Duodenal mucosa (tissue), 2 donors: ENCODE measurements around the gene MRPL55.

ENCODE experiments used
- H3K27ac ChIP-seq: one replicate; pipeline ENCODE4 v1.7.0; 2013; ENCODE audit warnings: low read depth, low read length
- H3K27me3 ChIP-seq, 2 donors: one replicate each; pipeline ENCODE4 v1.7.0; 2013; ENCODE audit warnings: low read length in 2 of 2, control low read depth in 1 of 2; ENCODE audit not compliant: insufficient read depth in 2 of 2, control insufficient read depth in 1 of 2
- H3K36me3 ChIP-seq, 2 donors: one replicate each; pipeline ENCODE4 v1.7.0; 2013; ENCODE audit warnings: low read length in 2 of 2, control low read depth in 1 of 2; ENCODE audit not compliant: insufficient read depth in 2 of 2, control insufficient read depth in 1 of 2
- H3K4me1 ChIP-seq, 2 donors: one replicate each; pipeline ENCODE4 v1.7.0; 2013; ENCODE audit warnings: low read length in 2 of 2, control low read depth in 1 of 2; ENCODE audit not compliant: insufficient read depth in 2 of 2, control insufficient read depth in 1 of 2
- H3K4me3 ChIP-seq, 2 donors: one replicate each; pipeline ENCODE4 v1.7.0; 2013; ENCODE audit warnings: low read length in 2 of 2, low read depth in 1 of 2
- H3K9ac ChIP-seq, 2 donors: one replicate each; pipeline ENCODE4 v1.7.0; 2013; ENCODE audit warnings: low read length in 2 of 2, low read depth in 1 of 2
- H3K9me3 ChIP-seq, 2 donors: one replicate each; pipeline ENCODE4 v1.7.0; 2013; ENCODE audit warnings: low read length in 2 of 2, control low read depth in 1 of 2; ENCODE audit not compliant: control insufficient read depth in 1 of 2

MRPL55 gene

DNA sequence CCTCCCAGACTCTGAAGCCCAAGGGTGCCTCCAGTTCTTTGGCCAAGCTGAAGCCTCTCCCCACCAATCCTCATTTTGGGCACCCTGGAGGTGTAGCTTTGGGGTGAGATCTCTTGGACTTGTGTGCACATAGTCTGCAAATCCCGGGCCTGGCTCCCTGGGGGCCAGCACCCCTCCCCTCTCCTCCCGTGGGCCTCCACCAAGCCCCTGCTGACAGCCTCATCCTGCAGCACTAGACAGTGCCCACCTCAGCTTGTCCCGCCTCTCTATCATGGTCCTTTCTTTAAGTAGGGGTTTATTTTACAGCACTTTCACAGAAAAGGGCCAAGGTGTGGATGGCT lies 43.8 kb upstream of the MRPL55 start:
- no peak overlapping the region for H3K4me3 ChIP-seq
- H3K9ac ChIP-seq = no peak overlapping the region
- H3K4me1 ChIP-seq = peaks cover 0 to 8% of the 10 kb centered on the region in 2 donors
- no peak overlapping the region for H3K27ac ChIP-seq
- no peaks in the 10 kb centered on the region for H3K27me3 ChIP-seq
- peaks cover 0 to 10% of the 10 kb centered on the region in 2 donors for H3K36me3 ChIP-seq
- H3K9me3 ChIP-seq = no peaks in the 10 kb centered on the region

DNA sequence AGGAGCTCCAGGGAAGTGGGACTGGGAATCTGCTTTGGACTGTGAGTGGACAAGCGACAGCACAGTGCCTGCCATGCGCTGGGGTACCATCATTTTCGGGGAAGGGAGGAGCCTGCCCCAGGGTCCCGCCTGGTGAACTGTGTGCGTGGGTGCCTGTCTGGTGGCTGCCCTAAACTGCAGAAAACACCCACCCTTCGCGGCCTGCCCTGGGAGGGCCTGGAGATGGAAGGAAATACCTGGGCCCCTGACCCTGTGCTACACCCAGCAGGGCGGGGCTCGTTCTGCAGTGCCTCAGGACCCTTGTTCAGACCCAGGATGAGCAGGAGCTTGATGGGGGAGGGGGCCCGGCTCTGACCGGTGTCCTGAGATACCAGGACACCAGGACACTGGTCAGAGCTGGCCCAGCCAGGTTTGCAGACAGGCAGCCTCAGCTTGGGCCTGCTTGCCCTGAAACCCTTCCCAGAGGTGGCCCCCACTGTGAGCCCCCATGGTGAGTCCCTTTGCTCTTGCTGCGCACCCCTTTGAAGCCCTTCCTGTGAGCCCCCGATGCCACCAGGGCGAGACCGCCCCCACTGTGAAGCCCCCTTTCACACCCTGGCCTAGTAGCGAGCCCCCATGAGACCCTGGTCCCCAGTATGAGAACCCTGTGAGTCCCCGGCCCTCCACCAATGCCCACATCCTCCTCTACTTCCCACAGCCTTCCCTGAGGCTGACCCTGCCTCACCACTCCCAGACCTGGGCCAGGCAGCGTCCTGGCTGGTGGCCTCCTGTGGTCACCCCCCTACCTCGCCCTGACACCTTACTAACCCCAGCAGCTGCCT lies 43.2 kb upstream of the MRPL55 start:
- H3K27ac ChIP-seq = no peak overlapping the region
- H3K4me1 ChIP-seq = peaks cover 0 to 8% of the 10 kb centered on the region in 2 donors
- no peaks in the 10 kb centered on the region for H3K9me3 ChIP-seq
- no peak overlapping the region for H3K4me3 ChIP-seq
- H3K27me3 ChIP-seq = no peaks in the 10 kb centered on the region
- peaks cover 0 to 16% of the 10 kb centered on the region in 2 donors for H3K36me3 ChIP-seq
- H3K9ac ChIP-seq = no peak overlapping the region

DNA sequence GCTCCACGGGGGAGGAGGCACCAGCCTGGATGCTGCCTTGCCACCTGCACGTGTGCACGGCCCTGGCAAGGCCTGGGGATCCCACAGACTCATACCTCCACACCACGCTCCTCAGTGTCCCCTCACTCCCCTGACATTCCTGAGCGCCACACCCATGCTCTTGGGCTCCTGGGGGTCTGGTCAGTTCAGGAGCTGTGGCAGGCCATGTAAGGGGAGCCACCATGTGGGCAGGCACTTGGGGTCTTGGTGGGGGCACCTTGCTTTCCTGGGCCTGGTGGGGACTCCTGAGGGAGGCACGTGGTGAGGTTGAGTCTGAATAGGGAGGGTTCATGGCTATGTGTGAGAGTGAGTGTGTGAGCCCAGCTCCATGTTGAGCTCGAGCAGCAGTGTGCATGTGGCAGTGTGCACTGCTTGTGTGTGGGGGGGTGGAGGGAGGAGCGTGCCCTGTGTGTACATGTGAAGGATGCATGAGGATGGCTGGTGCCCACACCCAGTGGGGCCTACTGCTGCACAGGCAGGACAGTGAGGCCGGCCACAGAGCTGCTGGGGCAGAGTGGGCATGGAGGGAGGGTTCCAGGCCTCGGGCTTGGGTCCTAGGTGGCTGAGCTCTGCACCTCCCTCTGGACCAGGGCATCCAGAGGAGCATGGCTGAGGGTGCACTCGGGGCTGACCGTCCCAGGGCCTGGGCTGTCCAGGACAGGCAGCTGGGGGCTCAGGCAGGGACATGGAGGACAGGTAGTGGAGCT lies 42.3 kb upstream of the MRPL55 start:
- peaks cover 0 to 8% of the 10 kb centered on the region in 2 donors for H3K4me1 ChIP-seq
- no peak overlapping the region for H3K9ac ChIP-seq
- no peak overlapping the region for H3K4me3 ChIP-seq
- no peaks in the 10 kb centered on the region for H3K9me3 ChIP-seq
- H3K27me3 ChIP-seq = no peaks in the 10 kb centered on the region
- H3K27ac ChIP-seq = no peak overlapping the region
- peaks cover 3 to 25% of the 10 kb centered on the region in 2 donors for H3K36me3 ChIP-seq

DNA sequence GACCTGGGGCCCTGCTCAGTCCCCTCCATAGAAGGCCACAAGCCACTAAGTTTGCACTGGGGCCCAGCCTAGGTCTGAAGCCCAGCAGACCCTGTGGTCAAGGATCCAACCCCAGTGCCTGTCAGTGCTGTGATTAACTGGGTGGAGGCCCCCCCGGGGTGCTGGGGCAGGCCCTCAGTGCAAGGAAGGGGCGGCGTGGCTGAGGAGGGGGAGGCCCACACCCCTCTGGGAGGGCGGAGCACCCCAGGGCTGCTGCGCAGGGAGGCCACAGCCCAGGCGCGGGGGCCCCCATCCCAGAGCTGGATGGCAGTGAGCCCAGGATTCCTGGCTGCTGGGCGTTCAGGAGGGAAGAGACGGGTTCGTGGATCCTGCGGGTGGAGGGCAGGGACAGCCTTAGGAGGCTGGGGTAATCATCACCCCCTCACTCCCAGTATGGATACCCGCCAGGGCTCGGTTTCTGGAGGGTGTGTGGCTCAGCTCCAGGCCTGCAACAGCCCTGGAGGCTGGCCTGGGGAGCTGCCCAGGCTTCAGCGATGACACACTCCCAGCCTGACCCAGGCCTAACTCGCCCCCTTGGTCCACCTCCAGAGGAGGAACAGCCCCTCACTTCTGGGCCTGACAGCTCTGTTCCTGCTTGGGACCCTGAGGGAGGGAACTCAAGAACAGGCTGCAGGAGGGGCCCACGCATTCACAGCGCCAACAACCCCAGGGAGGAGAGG lies 41.5 kb upstream of the MRPL55 start:
- Histone ChIP-seq H3K4me3 (no peak overlapping the region), H3K36me3 (peaks cover 8 to 32% of the 10 kb centered on the region in 2 donors), H3K4me1 (peaks cover 0 to 8% of the 10 kb centered on the region in 2 donors)

DNA sequence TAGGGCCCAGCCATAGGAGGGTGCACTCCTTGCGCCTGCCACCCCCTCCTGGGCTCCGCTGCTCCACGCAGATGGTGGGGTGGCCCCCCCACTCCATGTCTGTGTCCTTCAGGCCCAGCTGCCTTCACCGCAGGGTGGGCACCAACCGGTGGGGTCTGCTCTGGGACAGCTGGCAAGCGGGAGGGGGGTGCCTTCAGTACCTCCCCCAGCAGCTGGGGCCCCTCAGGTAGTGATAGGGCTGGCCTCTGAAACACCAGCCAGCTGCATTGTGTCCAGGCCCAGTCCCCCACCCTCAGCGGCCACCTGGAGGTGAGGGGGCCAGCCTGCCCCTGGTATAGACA lies 41.0 kb upstream of the MRPL55 start:
- Histone ChIP-seq H3K4me1 (peaks cover 0 to 8% of the 10 kb centered on the region in 2 donors), H3K9me3 (no peaks in the 10 kb centered on the region), H3K9ac (no peak overlapping the region), H3K27me3 (no peaks in the 10 kb centered on the region), H3K36me3 (peaks cover 8 to 36% of the 10 kb centered on the region in 2 donors), H3K4me3 (no peak overlapping the region), H3K27ac (peak overlapping the region; percentile 42)

More for the DNA sequence above, 41.5 kb upstream of the MRPL55 start:
- H3K27ac ChIP-seq = no peak overlapping the region
- H3K9me3 ChIP-seq = no peaks in the 10 kb centered on the region
- peak overlapping the region in 1 of 2 donors; percentile 18 for H3K9ac ChIP-seq
- H3K27me3 ChIP-seq = no peaks in the 10 kb centered on the region

DNA sequence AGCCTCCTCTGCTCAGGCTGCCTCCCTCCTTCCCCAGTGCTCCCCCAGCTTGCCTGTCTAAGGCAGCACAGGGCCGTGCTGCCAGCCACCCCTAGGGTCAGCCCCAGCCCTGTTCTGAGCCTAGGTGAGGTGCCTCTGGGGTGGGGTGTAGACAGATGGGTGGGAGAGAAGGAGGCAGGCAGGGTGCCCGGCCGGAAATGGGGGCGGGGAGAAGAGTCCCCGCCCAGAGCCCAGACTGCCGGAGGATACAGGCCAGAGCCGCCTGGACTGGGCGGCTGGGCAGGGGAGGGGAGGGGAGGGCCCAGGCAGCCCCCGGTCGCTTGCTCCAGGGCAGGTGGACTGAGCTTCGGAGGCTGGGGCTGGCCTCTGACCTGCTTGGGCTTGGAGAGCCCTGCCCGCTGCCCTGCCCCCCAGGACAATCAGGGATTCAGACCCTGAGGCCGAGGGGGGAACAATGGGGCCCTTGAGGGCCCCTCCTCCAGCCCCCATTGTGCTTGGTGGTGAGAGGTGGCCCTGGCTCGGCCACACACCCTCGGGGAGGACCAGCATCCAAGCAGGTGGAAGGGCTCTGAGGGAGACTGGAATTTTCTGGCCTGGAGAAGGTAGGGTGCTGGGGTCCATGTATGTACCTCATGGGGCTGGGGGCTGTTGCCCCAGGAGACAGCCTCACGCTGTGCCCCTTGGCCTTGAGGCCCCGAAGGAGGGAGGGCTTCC lies 40.5 kb upstream of the MRPL55 start, which contains the start of gene GJC2:
Gene GJC2 (plus strand): TSS at position 525 of the 714 bp plus-strand sequence. CDS start 7,829 bp downstream, outside the sequence.
- Histone ChIP-seq H3K36me3 (peaks cover 8 to 36% of the 10 kb centered on the region in 2 donors), H3K27ac (peak within 1 kb of the TSS; percentile 42), H3K4me3 (no peak within 1 kb of the TSS), H3K9ac (peak within 1 kb of the TSS in 1 of 2 donors; percentile 18), H3K9me3 (no peaks in the 10 kb centered on the region), H3K4me1 (peaks cover 0 to 12% of the 10 kb centered on the region in 2 donors), H3K27me3 (no peaks in the 10 kb centered on the region)

DNA sequence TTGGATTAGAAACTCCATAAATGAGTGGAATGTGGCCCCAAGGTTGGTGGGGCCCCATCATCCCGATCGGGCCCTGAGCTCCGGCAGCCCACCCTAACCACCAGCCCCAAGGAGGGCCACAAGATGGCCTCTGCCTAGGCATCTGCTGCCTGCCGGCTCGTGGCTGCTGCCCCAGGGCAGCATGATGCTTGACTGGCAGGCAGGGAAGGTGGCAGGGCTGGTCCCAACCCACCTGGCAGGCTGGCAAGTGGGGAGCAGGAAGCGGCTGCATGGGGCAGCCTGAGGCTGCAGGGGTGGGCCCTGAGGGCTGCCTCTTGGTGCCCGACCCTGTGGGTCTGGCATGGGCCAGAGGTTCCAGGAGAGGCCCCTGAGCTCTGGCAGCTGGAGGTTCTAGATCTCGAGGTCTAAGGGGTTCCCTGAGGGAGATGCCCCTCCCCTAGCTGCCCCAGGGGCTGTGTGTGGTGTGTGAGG lies 39.9 kb upstream of the MRPL55 start:
- H3K9ac ChIP-seq = no peak overlapping the region
- H3K27me3 ChIP-seq = no peaks in the 10 kb centered on the region
- peaks cover 5 to 18% of the 10 kb centered on the region in 2 donors for H3K4me1 ChIP-seq
- no peak overlapping the region for H3K4me3 ChIP-seq
- H3K27ac ChIP-seq = peak overlapping the region; percentile 32
- H3K36me3 ChIP-seq = peaks cover 8 to 40% of the 10 kb centered on the region in 2 donors
- no peaks in the 10 kb centered on the region for H3K9me3 ChIP-seq

DNA sequence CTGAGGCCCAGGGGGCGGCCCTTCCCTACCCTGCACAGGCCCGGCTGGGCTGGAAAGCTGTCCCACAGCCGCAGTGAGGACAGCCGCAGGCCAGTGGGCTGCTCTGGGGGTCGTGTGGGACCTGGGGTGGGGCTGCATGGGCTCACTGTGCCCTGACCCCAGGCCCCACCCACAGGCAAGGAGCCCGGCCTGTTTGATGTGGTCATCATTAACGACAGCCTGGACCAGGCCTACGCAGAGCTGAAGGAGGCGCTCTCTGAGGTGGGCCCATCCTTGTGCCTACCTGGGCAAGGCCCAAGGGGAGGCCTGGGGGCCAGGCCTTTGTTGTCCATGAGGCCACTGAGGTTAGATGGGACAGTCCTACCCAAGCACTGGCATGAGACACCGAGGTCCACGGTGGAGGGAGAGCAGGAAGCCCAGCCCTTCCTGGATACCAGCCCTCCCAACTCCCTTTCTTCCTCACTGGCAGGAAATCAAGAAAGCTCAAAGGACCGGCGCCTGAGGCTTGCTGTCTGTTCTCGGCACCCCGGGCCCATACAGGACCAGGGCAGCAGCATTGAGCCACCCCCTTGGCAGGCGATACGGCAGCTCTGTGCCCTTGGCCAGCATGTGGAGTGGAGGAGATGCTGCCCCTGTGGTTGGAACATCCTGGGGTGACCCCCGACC lies 39.2 kb upstream of the MRPL55 start:
- H3K27ac ChIP-seq = no peak overlapping the region
- H3K9ac ChIP-seq = no peak overlapping the region
- peaks cover 8 to 41% of the 10 kb centered on the region in 2 donors for H3K36me3 ChIP-seq
- no peak overlapping the region for H3K4me3 ChIP-seq
- peaks cover 11 to 24% of the 10 kb centered on the region in 2 donors for H3K4me1 ChIP-seq
- no peaks in the 10 kb centered on the region for H3K27me3 ChIP-seq
- no peaks in the 10 kb centered on the region for H3K9me3 ChIP-seq

DNA sequence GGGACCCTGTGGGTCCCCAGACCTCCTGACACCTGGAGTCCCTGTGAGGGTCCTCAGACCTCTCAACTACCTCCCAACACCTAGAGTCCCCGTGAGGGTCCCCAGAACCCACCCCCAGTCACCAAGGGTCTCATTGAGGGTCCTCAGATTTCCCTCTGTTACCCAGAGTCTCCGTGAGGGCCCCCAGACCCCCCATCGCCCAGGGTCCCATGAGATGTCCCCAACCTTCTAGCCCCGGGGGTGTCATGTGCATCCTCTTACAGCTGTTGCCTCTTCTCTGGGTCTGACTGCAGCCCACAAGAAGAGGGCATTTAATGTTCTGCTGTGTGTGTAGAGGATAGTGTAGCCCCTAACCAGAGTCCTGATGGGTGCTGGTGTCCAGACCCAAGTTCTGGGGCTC lies 38.7 kb upstream of the MRPL55 start:
- peaks cover 8 to 41% of the 10 kb centered on the region in 2 donors for H3K36me3 ChIP-seq
- H3K27ac ChIP-seq = no peak overlapping the region
- peaks cover 17 to 30% of the 10 kb centered on the region in 2 donors for H3K4me1 ChIP-seq
- no peaks in the 10 kb centered on the region for H3K27me3 ChIP-seq
- no peak overlapping the region for H3K9ac ChIP-seq
- no peaks in the 10 kb centered on the region for H3K9me3 ChIP-seq
- H3K4me3 ChIP-seq = no peak overlapping the region
